ENCODE measurements around the gene IQSEC3.
"Not testable (repeated sequence)": the region's sequence is repeated elsewhere in the genome, so short reads cannot be mapped to it uniquely, and the experiment has no call there.

Gene IQSEC3

DNA sequence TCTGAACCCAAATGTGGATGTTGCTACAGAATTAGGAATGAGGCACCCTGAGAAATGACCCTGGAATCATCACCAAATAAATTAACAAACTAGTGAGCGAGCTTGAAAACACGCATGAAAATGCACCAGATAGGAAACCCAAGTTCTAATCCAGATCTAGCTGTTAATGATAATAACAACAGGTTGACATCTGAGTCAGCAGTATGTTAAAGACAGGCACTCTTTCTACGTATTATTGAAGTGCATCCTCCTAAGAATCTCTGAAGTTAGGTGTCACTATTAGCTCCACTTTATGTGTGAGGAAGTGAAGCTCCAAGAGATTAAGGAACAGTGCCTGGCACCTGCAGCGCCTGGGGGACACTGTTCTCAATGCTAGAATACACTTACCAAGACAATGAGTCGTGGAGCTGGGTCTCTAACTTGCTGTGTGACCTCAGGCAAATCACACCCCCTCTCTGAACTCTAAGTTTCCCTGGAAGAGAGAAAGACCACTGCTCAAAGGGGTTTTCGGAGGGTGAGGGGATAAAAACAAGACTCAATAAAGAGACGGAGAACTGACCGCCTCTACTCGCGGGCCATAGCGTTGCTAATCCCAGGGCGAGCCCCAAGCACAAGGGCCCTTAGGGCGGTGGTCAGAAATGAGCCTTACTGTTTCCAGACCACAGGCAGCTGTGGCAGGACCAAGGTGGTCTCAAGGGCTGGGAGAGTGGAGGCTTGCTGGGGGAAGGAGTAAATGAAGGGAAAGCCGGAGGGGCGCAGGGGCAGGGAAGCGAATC is 145.3 kb downstream of the IQSEC3 start:
- Histone ChIP-seq H3K79me2 (ENCODE audit: control insufficient read depth, insufficient read depth, low read length, unreplicated experiment) (no peaks in the 10 kb centered on the region), H3K4me3 (ENCODE audit: low read depth, low read length) (no peak overlapping the region), H3K36me3 (ENCODE audit: insufficient read depth, low read length) (no peaks in the 10 kb centered on the region), H3K4me1 (ENCODE audit: control insufficient read depth, insufficient read depth, low read length, unreplicated experiment) (no peaks in the 10 kb centered on the region), H3K27me3 (ENCODE audit: insufficient read depth, low read length) (peaks cover 78% of the 10 kb centered on the region), H2AFZ (ENCODE audit: low read length, unreplicated experiment) (no peak overlapping the region), H3K27ac (ENCODE audit: low read depth, low read length) (no peak overlapping the region)

- no peaks in the 10 kb centered on the region for H3K4me1 ChIP-seq (ENCODE audit: control insufficient read depth, insufficient read depth, low read length, unreplicated experiment)
- peaks cover 74% of the 10 kb centered on the region for H3K27me3 ChIP-seq (ENCODE audit: insufficient read depth, low read length)
- no peak overlapping the region for H3K27ac ChIP-seq (ENCODE audit: low read depth, low read length)
- no peaks in the 10 kb centered on the region for H3K79me2 ChIP-seq (ENCODE audit: control insufficient read depth, insufficient read depth, low read length, unreplicated experiment)
- H2AFZ ChIP-seq (ENCODE audit: low read length, unreplicated experiment), result no peak overlapping the region
- H3K36me3 ChIP-seq (ENCODE audit: insufficient read depth, low read length), result no peaks in the 10 kb centered on the region
- no peak overlapping the region for H3K4me3 ChIP-seq (ENCODE audit: low read depth, low read length)
Observed at GRCh38 chr12:212415-212714, 145.8 kb downstream of the IQSEC3 start.

- Histone ChIP-seq H3K27me3 (ENCODE audit: insufficient read depth, low read length) (peaks cover 71% of the 10 kb centered on the region), H3K4me1 (ENCODE audit: control insufficient read depth, insufficient read depth, low read length, unreplicated experiment) (no peaks in the 10 kb centered on the region), H3K27ac (ENCODE audit: low read depth, low read length) (no peak overlapping the region), H3K4me3 (ENCODE audit: low read depth, low read length) (no peak overlapping the region), H2AFZ (ENCODE audit: low read length, unreplicated experiment) (no peak overlapping the region), H3K36me3 (ENCODE audit: insufficient read depth, low read length) (no peaks in the 10 kb centered on the region), H3K79me2 (ENCODE audit: control insufficient read depth, insufficient read depth, low read length, unreplicated experiment) (no peaks in the 10 kb centered on the region)
Observed at GRCh38 chr12:212715-213526, 146.4 kb downstream of the IQSEC3 start.

GRCh38 chr12:213527-213932 is 147.0 kb downstream of the IQSEC3 start:
- no peaks in the 10 kb centered on the region for H3K36me3 ChIP-seq (ENCODE audit: insufficient read depth, low read length)
- no peaks in the 10 kb centered on the region for H3K79me2 ChIP-seq (ENCODE audit: control insufficient read depth, insufficient read depth, low read length, unreplicated experiment)
- H3K27ac ChIP-seq (ENCODE audit: low read depth, low read length), result no peak overlapping the region
- H2AFZ ChIP-seq (ENCODE audit: low read length, unreplicated experiment), result no peak overlapping the region
- H3K27me3 ChIP-seq (ENCODE audit: insufficient read depth, low read length), result peaks cover 67% of the 10 kb centered on the region
- no peak overlapping the region for H3K4me3 ChIP-seq (ENCODE audit: low read depth, low read length)
- no peaks in the 10 kb centered on the region for H3K4me1 ChIP-seq (ENCODE audit: control insufficient read depth, insufficient read depth, low read length, unreplicated experiment)

DNA sequence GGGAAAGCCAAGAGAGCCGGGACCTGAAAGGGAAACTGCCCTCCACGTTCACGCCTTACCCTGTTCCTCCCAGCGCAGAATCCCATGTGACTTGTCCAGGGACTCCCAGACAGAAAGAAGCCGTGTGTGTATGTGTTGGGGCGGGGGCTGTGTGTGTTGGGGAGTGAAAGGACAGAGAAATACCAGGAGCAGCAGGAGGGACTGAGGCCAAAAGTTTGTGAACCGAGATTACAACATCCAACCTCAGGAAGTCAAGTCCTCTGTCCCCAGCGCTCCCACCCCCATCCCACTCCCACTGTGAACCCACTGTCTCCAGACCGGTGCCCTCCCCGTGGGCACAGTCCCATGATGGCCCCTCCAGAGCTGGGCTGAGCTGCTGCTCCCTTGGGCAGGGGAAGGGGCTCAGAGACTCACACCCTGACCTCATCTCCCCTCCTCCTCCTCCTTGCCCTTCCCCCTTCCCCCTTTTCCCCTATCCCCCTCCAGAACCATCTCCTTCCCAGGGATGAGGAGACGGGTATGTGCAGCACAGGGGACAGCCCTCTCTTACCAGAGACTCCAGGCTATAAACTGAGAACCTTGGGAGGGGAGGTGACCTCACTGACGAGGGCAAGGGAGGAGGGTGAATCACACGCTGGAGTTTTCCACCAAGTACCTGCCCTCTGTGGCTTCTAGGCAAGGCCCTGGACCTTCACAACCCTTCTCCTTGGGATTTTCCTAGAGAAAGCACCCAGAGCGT is 147.6 kb downstream of the IQSEC3 start, which contains the start of gene SLC6A12:
SLC6A12 (minus strand) TSS at position 155 of the 739 bp plus-strand sequence. CDS start 4,171 bp downstream, outside the sequence.
- Histone ChIP-seq H3K36me3 (ENCODE audit: insufficient read depth, low read length) (no peaks in the 10 kb centered on the region), H3K79me2 (ENCODE audit: control insufficient read depth, insufficient read depth, low read length, unreplicated experiment) (no peaks in the 10 kb centered on the region), H3K27ac (ENCODE audit: low read depth, low read length) (no peak within 1 kb of the TSS), H3K27me3 (ENCODE audit: insufficient read depth, low read length) (peaks cover 62% of the 10 kb centered on the region), H2AFZ (ENCODE audit: low read length, unreplicated experiment) (no peak within 1 kb of the TSS), H3K4me1 (ENCODE audit: control insufficient read depth, insufficient read depth, low read length, unreplicated experiment) (no peaks in the 10 kb centered on the region), H3K4me3 (ENCODE audit: low read depth, low read length) (no peak within 1 kb of the TSS)

- Histone ChIP-seq H3K27me3 (ENCODE audit: insufficient read depth, low read length) (peaks cover 58% of the 10 kb centered on the region), H3K4me3 (ENCODE audit: low read depth, low read length) (no peak overlapping the region), H3K79me2 (ENCODE audit: control insufficient read depth, insufficient read depth, low read length, unreplicated experiment) (no peaks in the 10 kb centered on the region), H3K4me1 (ENCODE audit: control insufficient read depth, insufficient read depth, low read length, unreplicated experiment) (no peaks in the 10 kb centered on the region), H3K36me3 (ENCODE audit: insufficient read depth, low read length) (no peaks in the 10 kb centered on the region), H3K27ac (ENCODE audit: low read depth, low read length) (no peak overlapping the region), H2AFZ (ENCODE audit: low read length, unreplicated experiment) (no peak overlapping the region)
Observed at GRCh38 chr12:215116-215515, 148.5 kb downstream of the IQSEC3 start.

GRCh38 chr12:217029-217428 is 150.5 kb downstream of the IQSEC3 start:
- H3K36me3 ChIP-seq (ENCODE audit: insufficient read depth, low read length); H3K4me3 ChIP-seq (ENCODE audit: low read depth, low read length); H3K79me2 ChIP-seq (ENCODE audit: control insufficient read depth, insufficient read depth, low read length, unreplicated experiment); H2AFZ ChIP-seq (ENCODE audit: low read length, unreplicated experiment); H3K27ac ChIP-seq (ENCODE audit: low read depth, low read length); H3K4me1 ChIP-seq (ENCODE audit: control insufficient read depth, insufficient read depth, low read length, unreplicated experiment): not testable (repeated sequence)
- peaks cover 46% of the 10 kb centered on the region for H3K27me3 ChIP-seq (ENCODE audit: insufficient read depth, low read length)

DNA sequence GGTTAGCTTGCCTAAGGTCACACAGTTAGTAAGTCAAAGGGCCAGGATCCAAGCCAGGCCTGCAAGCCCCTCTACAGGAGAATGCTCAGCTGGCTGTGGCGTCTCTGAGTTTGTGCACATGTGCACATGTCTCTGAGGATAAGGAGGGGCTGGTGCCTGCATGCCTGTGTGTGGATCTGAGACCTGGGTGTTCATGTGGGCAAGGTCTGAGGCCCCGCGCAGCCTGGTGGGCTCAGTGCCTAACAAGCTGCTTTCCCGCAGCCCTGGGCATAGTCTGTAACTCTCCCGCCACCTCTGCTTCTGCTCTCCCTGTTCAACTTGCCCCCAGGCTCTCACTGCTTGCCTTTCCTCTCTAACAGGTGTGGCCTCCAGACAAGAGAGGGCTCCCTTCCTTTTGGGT is 151.7 kb downstream of the IQSEC3 start:
- no peak overlapping the region for H2AFZ ChIP-seq (ENCODE audit: low read length, unreplicated experiment)
- H3K4me3 ChIP-seq (ENCODE audit: low read depth, low read length), result no peak overlapping the region
- H3K27ac ChIP-seq (ENCODE audit: low read depth, low read length), result no peak overlapping the region
- H3K27me3 ChIP-seq (ENCODE audit: insufficient read depth, low read length), result peaks cover 47% of the 10 kb centered on the region
- no peaks in the 10 kb centered on the region for H3K4me1 ChIP-seq (ENCODE audit: control insufficient read depth, insufficient read depth, low read length, unreplicated experiment)
- no peaks in the 10 kb centered on the region for H3K36me3 ChIP-seq (ENCODE audit: insufficient read depth, low read length)
- no peaks in the 10 kb centered on the region for H3K79me2 ChIP-seq (ENCODE audit: control insufficient read depth, insufficient read depth, low read length, unreplicated experiment)

- Histone ChIP-seq H3K4me1 (ENCODE audit: control insufficient read depth, insufficient read depth, low read length, unreplicated experiment) (no peaks in the 10 kb centered on the region), H3K27me3 (ENCODE audit: insufficient read depth, low read length) (peaks cover 40% of the 10 kb centered on the region), H3K27ac (ENCODE audit: low read depth, low read length) (no peak overlapping the region), H2AFZ (ENCODE audit: low read length, unreplicated experiment) (no peak overlapping the region), H3K79me2 (ENCODE audit: control insufficient read depth, insufficient read depth, low read length, unreplicated experiment) (no peaks in the 10 kb centered on the region), H3K36me3 (ENCODE audit: insufficient read depth, low read length) (no peaks in the 10 kb centered on the region), H3K4me3 (ENCODE audit: low read depth, low read length) (no peak overlapping the region)
Observed at GRCh38 chr12:218728-219590, 152.4 kb downstream of the IQSEC3 start.

- H3K27ac ChIP-seq (ENCODE audit: low read depth, low read length), result no peak overlapping the region
- H3K4me1 ChIP-seq (ENCODE audit: control insufficient read depth, insufficient read depth, low read length, unreplicated experiment), result no peaks in the 10 kb centered on the region
- H3K36me3 ChIP-seq (ENCODE audit: insufficient read depth, low read length), result no peaks in the 10 kb centered on the region
- H3K79me2 ChIP-seq (ENCODE audit: control insufficient read depth, insufficient read depth, low read length, unreplicated experiment), result no peaks in the 10 kb centered on the region
- H2AFZ ChIP-seq (ENCODE audit: low read length, unreplicated experiment), result no peak overlapping the region
- no peak overlapping the region for H3K4me3 ChIP-seq (ENCODE audit: low read depth, low read length)
- H3K27me3 ChIP-seq (ENCODE audit: insufficient read depth, low read length), result peaks cover 39% of the 10 kb centered on the region
Observed at GRCh38 chr12:219891-220352, 153.4 kb downstream of the IQSEC3 start.

Data from ACC112 (cell line).